SK-N-SH (cell line): ENCODE results near the gene CHCHD6.

Source experiments
- CHD2 ChIP-seq: fragments of 150-350 bp; IDR thresholded peaks from 2 replicates; pipeline ENCODE4 v1.6.1; 2018; ENCODE audit warnings: low read length; ENCODE audit not compliant: partially characterized antibody
- FOXJ3 ChIP-seq: sonication (generic); formaldehyde crosslinking; IDR thresholded peaks from 2 replicates; pipeline ENCODE4 v1.5.1; 2020; ENCODE audit warnings: mild to moderate bottlenecking, missing genetic modification reagents
- POLR2AphosphoS5 ChIP-seq: IDR thresholded peaks from 2 replicates; pipeline ENCODE4 v1.6.1; 2012; ENCODE audit warnings: low read depth, low read length
- RAD21 ChIP-seq: IDR thresholded peaks from 2 replicates; pipeline ENCODE4 v1.6.1; 2012; ENCODE audit warnings: mild to moderate bottlenecking, low read length
- SIN3A ChIP-seq: IDR thresholded peaks from 2 replicates; pipeline ENCODE4 v1.6.1; 2012; ENCODE audit warnings: low read depth, mild to moderate bottlenecking, low read length, moderate library complexity, borderline replicate concordance

DNA sequence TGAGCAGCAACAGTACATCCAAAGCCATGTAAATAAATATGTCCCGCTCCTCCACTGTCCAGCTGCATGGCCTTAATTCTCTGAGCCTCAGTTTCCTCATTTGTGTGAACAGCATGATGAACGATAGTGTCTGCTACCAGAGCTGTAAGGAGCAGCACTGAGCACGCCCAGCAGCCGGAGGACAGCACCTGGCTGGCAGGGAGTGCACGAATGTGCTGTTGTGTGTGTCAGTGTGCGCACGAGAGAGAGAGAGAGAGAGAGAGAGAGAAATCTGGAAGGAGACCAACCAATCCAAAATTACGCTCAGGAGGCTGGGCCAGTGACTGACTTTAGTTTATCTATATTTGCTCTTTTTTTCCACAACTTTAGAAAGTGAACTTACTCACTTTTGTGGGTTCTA, 252.3 kb downstream of the CHCHD6 start:
- no peak for TF ChIP-seq POLR2AphosphoS5
- no peak for TF ChIP-seq SIN3A
- no peak for TF ChIP-seq RAD21
- no peak for TF ChIP-seq FOXJ3
- TF ChIP-seq CHD2 = no peak
